ENCODE results near the gene FCGBP. TPM values are rescaled to one million over a fixed set of nuclear protein-coding genes. Genes with fewer than 3 reads are reported as not detected.
"Not testable (repeated sequence)": the region's sequence is repeated elsewhere in the genome, so short reads cannot be mapped to it uniquely, and the experiment has no call there.

Gene FCGBP
- polyA plus RNA-seq, 1 experiment: 0.04 TPM

GRCh38 chr19:39969266-39969665 lies 34.8 kb upstream of the FCGBP start:
- TF ChIP-seq CTCF (IDR thresholded peaks at IDR 0.05; ENCODE audit: low read depth, low read length): no peak
- ChIA-PET POLR2A (interaction anchor here (2.2 kb wide), 1 partner anchor 27 kb away, joined by 8 read pairs; the partner anchor contains the start of gene ZNF546), CTCF (interaction anchor here (1.0 to 4.6 kb wide), 4 partner anchors 8 to 177 kb away, joined by 3 to 83 read pairs (median 46); partner anchors contain the start of gene FBL)
- DNase-seq (ENCODE audit: low read depth, low spot score): no peak
- H3K27me3 ChIP-seq (ENCODE audit: control insufficient read depth, insufficient read depth, low read length): no peaks in the 10 kb centered on the region
- H3K9me3 ChIP-seq (ENCODE audit: control insufficient read depth, insufficient read depth, low read length): no peaks in the 10 kb centered on the region; the same call in 1 of the 2 replicates
- no peak overlapping the region for H3K4me3 ChIP-seq (ENCODE audit: low read depth, low read length)
- H3K27ac ChIP-seq (ENCODE audit: low read depth, low read length): no peak overlapping the region

- no peak for TF ChIP-seq CTCF (IDR thresholded peaks at IDR 0.05; ENCODE audit: low read depth, low read length)
- DNase-seq (ENCODE audit: low read depth, low spot score): no peak
- no peak overlapping the region for H3K4me3 ChIP-seq (ENCODE audit: low read depth, low read length)
- no peaks in the 10 kb centered on the region for H3K27me3 ChIP-seq (ENCODE audit: control insufficient read depth, insufficient read depth, low read length)
- no peaks in the 10 kb centered on the region; the same call in 1 of the 2 replicates for H3K9me3 ChIP-seq (ENCODE audit: control insufficient read depth, insufficient read depth, low read length)
- POLR2A ChIA-PET: interaction anchor here (2.2 kb wide), 1 partner anchor 28 kb away, joined by 8 read pairs; the partner anchor contains the start of gene ZNF546
- H3K27ac ChIP-seq (ENCODE audit: low read depth, low read length): no peak overlapping the region
- CTCF ChIA-PET: interaction anchor here (1.0 to 4.6 kb wide), 3 partner anchors 42 to 177 kb away, joined by 3 to 83 read pairs (median 72); partner anchors contain the start of gene FBL
These were observed 34.4 kb upstream of the FCGBP start for GRCh38 chr19:39968789-39969188.

- no peak for DNase-seq (ENCODE audit: low read depth, low spot score)
- Histone ChIP-seq H3K27ac (ENCODE audit: low read depth, low read length) (no peak overlapping the region), H3K4me3 (ENCODE audit: low read depth, low read length) (no peak overlapping the region), H3K9me3 (ENCODE audit: control insufficient read depth, insufficient read depth, low read length) (no peaks in the 10 kb centered on the region; the same call in 1 of the 2 replicates), H3K27me3 (ENCODE audit: control insufficient read depth, insufficient read depth, low read length) (no peaks in the 10 kb centered on the region)
- ChIA-PET CTCF (interaction anchor here (1.3 to 4.6 kb wide), 2 partner anchors 124 to 175 kb away, joined by 8 to 72 read pairs; partner anchors contain the start of gene FBL), POLR2A (no interaction called here)
- TF ChIP-seq CTCF (IDR thresholded peaks at IDR 0.05; ENCODE audit: low read depth, low read length): no peak
These were observed 33.1 kb upstream of the FCGBP start for GRCh38 chr19:39967561-39967960.

GRCh38 chr19:39966617-39967016 lies 32.2 kb upstream of the FCGBP start:
- CTCF ChIA-PET: interaction anchor here (1.3 kb wide), 1 partner anchor 174 kb away, joined by 8 read pairs; no protein-coding TSS in a partner anchor
- Histone ChIP-seq H3K27me3 (ENCODE audit: control insufficient read depth, insufficient read depth, low read length) (no peaks in the 10 kb centered on the region), H3K27ac (ENCODE audit: low read depth, low read length) (no peak overlapping the region), H3K9me3 (ENCODE audit: control insufficient read depth, insufficient read depth, low read length) (no peaks in the 10 kb centered on the region; the same call in 1 of the 2 replicates), H3K4me3 (ENCODE audit: low read depth, low read length) (no peak overlapping the region)
- TF ChIP-seq CTCF (IDR thresholded peaks at IDR 0.05; ENCODE audit: low read depth, low read length): no peak
- POLR2A ChIA-PET: no interaction called here
- no peak for DNase-seq (ENCODE audit: low read depth, low spot score)

GRCh38 chr19:39963898-39964297 lies 29.5 kb upstream of the FCGBP start:
- DNase-seq (ENCODE audit: low read depth, low spot score): no peak
- H3K4me3 ChIP-seq (ENCODE audit: low read depth, low read length): no peak overlapping the region
- ChIA-PET POLR2A (no interaction called here), CTCF (no interaction called here)
- no peaks in the 10 kb centered on the region for H3K9me3 ChIP-seq (ENCODE audit: control insufficient read depth, insufficient read depth, low read length)
- no peaks in the 10 kb centered on the region for H3K27me3 ChIP-seq (ENCODE audit: control insufficient read depth, insufficient read depth, low read length)
- no peak for TF ChIP-seq CTCF (IDR thresholded peaks at IDR 0.05; ENCODE audit: low read depth, low read length)
- no peak overlapping the region for H3K27ac ChIP-seq (ENCODE audit: low read depth, low read length)

- H3K9me3 ChIP-seq (ENCODE audit: control insufficient read depth, insufficient read depth, low read length); POLR2A ChIA-PET; H3K27ac ChIP-seq (ENCODE audit: low read depth, low read length); H3K4me3 ChIP-seq (ENCODE audit: low read depth, low read length); H3K27me3 ChIP-seq (ENCODE audit: control insufficient read depth, insufficient read depth, low read length); DNase-seq (ENCODE audit: low read depth, low spot score); CTCF ChIA-PET: not testable (repeated sequence)
These were observed 25.0 kb upstream of the FCGBP start for GRCh38 chr19:39959407-39959806.

- H3K9me3 ChIP-seq (ENCODE audit: control insufficient read depth, insufficient read depth, low read length); H3K27ac ChIP-seq (ENCODE audit: low read depth, low read length); H3K27me3 ChIP-seq (ENCODE audit: control insufficient read depth, insufficient read depth, low read length); H3K4me3 ChIP-seq (ENCODE audit: low read depth, low read length); CTCF ChIA-PET; POLR2A ChIA-PET; DNase-seq (ENCODE audit: low read depth, low spot score): not testable (repeated sequence)
These were observed 24.5 kb upstream of the FCGBP start for GRCh38 chr19:39958942-39959341.

GRCh38 chr19:39957886-39958285 lies 23.5 kb upstream of the FCGBP start:
- H3K27me3 ChIP-seq (ENCODE audit: control insufficient read depth, insufficient read depth, low read length); POLR2A ChIA-PET; H3K9me3 ChIP-seq (ENCODE audit: control insufficient read depth, insufficient read depth, low read length); H3K27ac ChIP-seq (ENCODE audit: low read depth, low read length); H3K4me3 ChIP-seq (ENCODE audit: low read depth, low read length); DNase-seq (ENCODE audit: low read depth, low spot score): not testable (repeated sequence)
- CTCF ChIA-PET: interaction anchor here (1.6 kb wide), 1 partner anchor 12 kb away, joined by 4 read pairs; no protein-coding TSS in a partner anchor

All from AG04450 (cell line).